C4-2B (cell line): ENCODE measurements around the gene CALD1.

Source experiments
- ZFX ChIP-seq: fragments of 450-650 bp; IDR thresholded peaks from 2 replicates; pipeline ENCODE4 v1.6.1; 2017
- TF ChIP-seq, protein P1 (sequence below): fragments of 450-650 bp; conservative IDR thresholded peaks from 2 replicates; pipeline ENCODE4 v1.5.1; 2017; ENCODE audit warnings: mild to moderate bottlenecking

DNA sequence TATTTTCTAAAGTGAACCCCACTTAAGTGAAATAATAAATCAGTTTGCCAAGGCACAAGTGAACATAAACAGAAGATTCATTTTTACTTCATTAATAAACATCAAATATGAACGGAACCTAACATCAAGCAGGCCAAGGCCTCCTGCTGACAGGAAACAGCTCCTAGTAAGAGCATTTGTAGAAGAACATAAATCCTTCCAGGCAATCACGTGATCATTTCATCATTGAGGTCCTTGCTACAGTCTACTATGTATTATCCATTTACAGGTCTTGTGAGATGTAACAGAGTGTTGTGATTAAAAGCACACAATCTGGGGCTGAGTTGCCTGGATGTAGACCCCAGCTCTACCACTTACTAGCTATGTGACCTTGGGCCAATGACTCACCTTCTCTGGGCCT is 70.6 kb downstream of the CALD1 start:
- TF ChIP-seq, protein P1, sequence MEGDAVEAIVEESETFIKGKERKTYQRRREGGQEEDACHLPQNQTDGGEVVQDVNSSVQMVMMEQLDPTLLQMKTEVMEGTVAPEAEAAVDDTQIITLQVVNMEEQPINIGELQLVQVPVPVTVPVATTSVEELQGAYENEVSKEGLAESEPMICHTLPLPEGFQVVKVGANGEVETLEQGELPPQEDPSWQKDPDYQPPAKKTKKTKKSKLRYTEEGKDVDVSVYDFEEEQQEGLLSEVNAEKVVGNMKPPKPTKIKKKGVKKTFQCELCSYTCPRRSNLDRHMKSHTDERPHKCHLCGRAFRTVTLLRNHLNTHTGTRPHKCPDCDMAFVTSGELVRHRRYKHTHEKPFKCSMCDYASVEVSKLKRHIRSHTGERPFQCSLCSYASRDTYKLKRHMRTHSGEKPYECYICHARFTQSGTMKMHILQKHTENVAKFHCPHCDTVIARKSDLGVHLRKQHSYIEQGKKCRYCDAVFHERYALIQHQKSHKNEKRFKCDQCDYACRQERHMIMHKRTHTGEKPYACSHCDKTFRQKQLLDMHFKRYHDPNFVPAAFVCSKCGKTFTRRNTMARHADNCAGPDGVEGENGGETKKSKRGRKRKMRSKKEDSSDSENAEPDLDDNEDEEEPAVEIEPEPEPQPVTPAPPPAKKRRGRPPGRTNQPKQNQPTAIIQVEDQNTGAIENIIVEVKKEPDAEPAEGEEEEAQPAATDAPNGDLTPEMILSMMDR = no peak
- TF ChIP-seq ZFX = no peak
